H1 (cell line): ENCODE data around the gene ADRA2B. TPM values are rescaled to one million over a fixed set of nuclear protein-coding genes. Genes with fewer than 3 reads are reported as not detected.

Experiments used
- CTCF ChIA-PET: fragments of 300-600 bp; sonication (Branson Sonifier 250); formaldehyde crosslinking; loops from one replicate; lab custom pipeline; 2021; ENCODE audit not compliant: partially characterized antibody; lab: Charles Lee
- POLR2A ChIA-PET: fragments of 300-600 bp; sonication (Branson Sonifier 250); formaldehyde crosslinking; loops from one replicate; lab custom pipeline; 2021; ENCODE audit warnings: inconsistent platforms; ENCODE audit not compliant: partially characterized antibody; lab: Charles Lee
- DNase-seq, 2 experiments: peaks; one replicate each; pipeline versions ENCODE4 v3.0.0 to v3.0.0-alpha.2; 2010 to 2022; ENCODE audit warnings: low spot score in 2 of 2, low read depth in 1 of 2, mixed read lengths in 1 of 2
- FAIRE-seq: peaks from 2 replicates; lab custom pipeline; 2011; peaks lifted over from hg19 to GRCh38; lab: Jason Lieb, UNC
- H2AFZ ChIP-seq: 2 replicates; pipeline ENCODE4 v1.8.1; 2012; ENCODE audit warnings: low read length, inconsistent platforms
- H2AK5ac ChIP-seq: 2 replicates; pipeline ENCODE4 v1.6.1; 2013; ENCODE audit warnings: low read depth, low read length
- H2BK120ac ChIP-seq: replicated peaks from 2 replicates; pipeline ENCODE3; 2013; ENCODE audit warnings: low read depth, low read length, inconsistent platforms
- H2BK12ac ChIP-seq: 2 replicates; pipeline ENCODE4 v1.6.1; 2013; ENCODE audit warnings: low read depth, low read length
- H2BK15ac ChIP-seq: 2 replicates; pipeline ENCODE4 v1.6.1; 2013; ENCODE audit warnings: low read length
- H2BK20ac ChIP-seq: 2 replicates; pipeline ENCODE4 v1.6.1; 2013; ENCODE audit warnings: low read length
- H2BK5ac ChIP-seq: 2 replicates; pipeline ENCODE4 v1.6.1; 2013; ENCODE audit warnings: low read depth, low read length
- H3K14ac ChIP-seq: 2 replicates; pipeline ENCODE4 v1.6.1; 2013; ENCODE audit warnings: inconsistent platforms; ENCODE audit not compliant: insufficient read length
- H3K18ac ChIP-seq: 2 replicates; pipeline ENCODE4 v1.6.1; 2013; ENCODE audit warnings: low read length; ENCODE audit errors: extremely low read depth
- H3K23ac ChIP-seq: 2 replicates; pipeline ENCODE4 v1.6.1; 2013; ENCODE audit warnings: inconsistent platforms; ENCODE audit not compliant: insufficient read length
- H3K23me2 ChIP-seq: 2 replicates; pipeline ENCODE4 v1.6.1; 2013; ENCODE audit warnings: low read depth, low read length
- H3K27ac ChIP-seq: 2 replicates; pipeline ENCODE4 v1.6.1; 2011; ENCODE audit warnings: low read depth, low read length, inconsistent platforms
- H3K27me3 ChIP-seq, 4 experiments: replicated peaks in 1 of 4; 1 replicate in 1 of 4; 2 replicates in 3 of 4; pipeline versions ENCODE4 v1.6.1 to v1.8.1; 2011 to 2013; ENCODE audit warnings: low read length in 3 of 4, mild to moderate bottlenecking in 3 of 4, inconsistent platforms in 2 of 4, mixed read lengths in 2 of 4, moderate library complexity in 1 of 4; ENCODE audit not compliant: control insufficient read depth in 3 of 4, insufficient read depth in 3 of 4; ENCODE audit errors: extremely low read depth in 1 of 4
- H3K36me3 ChIP-seq, 4 experiments: 2 replicates each; pipeline versions ENCODE4 v1.6.1 to v1.8.1; 2011 to 2013; ENCODE audit warnings: mild to moderate bottlenecking in 4 of 4, low read length in 3 of 4, moderate library complexity in 2 of 4, control low read depth in 1 of 4, inconsistent platforms in 1 of 4; ENCODE audit not compliant: insufficient read depth in 4 of 4, control insufficient read depth in 2 of 4
- H3K4ac ChIP-seq: replicated peaks from 2 replicates; pipeline ENCODE3; 2013; ENCODE audit warnings: low read length, low read depth, mixed read lengths, inconsistent platforms; ENCODE audit not compliant: insufficient read length
- H3K4me1 ChIP-seq, 4 experiments: replicated peaks in 1 of 4; 1 replicate in 1 of 4; 2 replicates in 3 of 4; pipeline versions ENCODE4 v1.6.1 to v1.8.1; 2011 to 2013; ENCODE audit warnings: low read length in 3 of 4, inconsistent platforms in 2 of 4, mixed read lengths in 1 of 4; ENCODE audit not compliant: insufficient read depth in 4 of 4, control insufficient read depth in 3 of 4
- H3K4me2 ChIP-seq, 2 experiments: 2 replicates each; pipeline versions ENCODE4 v1.6.1 to v1.8.1; 2011 to 2013; ENCODE audit warnings: low read depth in 2 of 2, low read length in 2 of 2, control low read depth in 1 of 2, inconsistent platforms in 1 of 2, mild to moderate bottlenecking in 1 of 2; ENCODE audit not compliant: insufficient read depth in 1 of 2
- H3K4me3 ChIP-seq, 4 experiments: fragments of 200-600, 300-600 bp in 1 of 4; sonication (generic), shearing (Covaris generic), sonication (Bioruptor Twin) in 1 of 4; 2 replicates each; pipeline versions ENCODE4 v1.5.1 to v1.8.1; 2011 to 2016; ENCODE audit warnings: low read length in 4 of 4, low read depth in 3 of 4, control low read depth in 2 of 4, inconsistent platforms in 2 of 4, mild to moderate bottlenecking in 2 of 4, mixed read lengths in 1 of 4, moderate library complexity in 1 of 4; ENCODE audit not compliant: insufficient read depth in 2 of 4; ENCODE audit errors: extremely low read depth in 1 of 4
- H3K56ac ChIP-seq: replicated peaks from 2 replicates; pipeline ENCODE3; 2013; ENCODE audit warnings: low read depth, mild to moderate bottlenecking, mixed read lengths, low read length, inconsistent platforms; ENCODE audit not compliant: insufficient read length
- H3K79me1 ChIP-seq: 2 replicates; pipeline ENCODE4 v1.6.1; 2013; ENCODE audit warnings: low read depth, low read length, control low read depth
- H3K79me2 ChIP-seq, 2 experiments: 2 replicates each; pipeline versions ENCODE4 v1.6.1 to v1.8.1; 2012 to 2013; ENCODE audit warnings: low read length in 2 of 2, mild to moderate bottlenecking in 2 of 2, inconsistent platforms in 1 of 2; ENCODE audit not compliant: insufficient read depth in 2 of 2, control insufficient read depth in 1 of 2
- H3K9ac ChIP-seq, 4 experiments: replicated peaks in 1 of 4; 1 replicate in 1 of 4; 2 replicates in 3 of 4; pipeline versions ENCODE4 v1.6.1 to v1.8.1; 2011 to 2013; ENCODE audit warnings: low read depth in 3 of 4, low read length in 3 of 4, control low read depth in 2 of 4, mild to moderate bottlenecking in 2 of 4, moderate library complexity in 2 of 4, inconsistent platforms in 1 of 4; ENCODE audit errors: extremely low read depth in 1 of 4
- H3K9me3 ChIP-seq, 2 experiments: 2 replicates each; pipeline versions ENCODE4 v1.6.1 to v1.8.1; 2012 to 2013; ENCODE audit warnings: mild to moderate bottlenecking in 2 of 2, moderate library complexity in 2 of 2, control low read depth in 1 of 2, inconsistent platforms in 1 of 2, low read depth in 1 of 2, low read length in 1 of 2, mixed read lengths in 1 of 2; ENCODE audit not compliant: insufficient read depth in 2 of 2
- H4K20me1 ChIP-seq, 2 experiments: replicated peaks in 1 of 2; 2 replicates each; pipeline versions ENCODE3 to v1.8.1; 2011 to 2013; ENCODE audit warnings: inconsistent platforms in 2 of 2, low read length in 2 of 2, mild to moderate bottlenecking in 1 of 2; ENCODE audit not compliant: insufficient read depth in 2 of 2, control insufficient read depth in 1 of 2
- H4K5ac ChIP-seq: 2 replicates; pipeline ENCODE4 v1.6.1; 2013; ENCODE audit warnings: low read length, low read depth, mixed read lengths, inconsistent platforms; ENCODE audit not compliant: insufficient read length
- H4K8ac ChIP-seq: 2 replicates; pipeline ENCODE4 v1.8.0; 2013; ENCODE audit warnings: mild to moderate bottlenecking, moderate library complexity, low read length, inconsistent platforms; ENCODE audit not compliant: insufficient read depth; ENCODE audit errors: extremely low read depth
- H4K91ac ChIP-seq: replicated peaks from 2 replicates; pipeline ENCODE3; 2013; ENCODE audit warnings: low read length, mixed read lengths, inconsistent platforms; ENCODE audit not compliant: insufficient read length
- BACH1 ChIP-seq: IDR thresholded peaks from 2 replicates; pipeline ENCODE4 v1.6.1; 2012; ENCODE audit warnings: low read length, improper control_type of control experiment
- CEBPB ChIP-seq: IDR thresholded peaks from 2 replicates; pipeline ENCODE4 v1.6.1; 2012; ENCODE audit warnings: low read depth, low read length
- CTBP2 ChIP-seq: IDR thresholded peaks from 2 replicates; pipeline ENCODE4 v1.7.0; 2011; ENCODE audit warnings: borderline replicate concordance, mild to moderate bottlenecking, moderate library complexity, mixed read lengths, low read length; ENCODE audit not compliant: insufficient read depth, insufficient read length
- GTF2F1 ChIP-seq: IDR thresholded peaks from 2 replicates; pipeline ENCODE4 v1.6.1; 2012; ENCODE audit warnings: low read depth, low read length, improper control_type of control experiment, borderline replicate concordance
- JUN ChIP-seq: IDR thresholded peaks from 2 replicates; pipeline ENCODE4 v1.6.1; 2011; ENCODE audit warnings: low read depth, mild to moderate bottlenecking, improper control_type of control experiment, low read length
- MAX ChIP-seq: IDR thresholded peaks from 2 replicates; pipeline ENCODE4 v1.6.1; 2012; ENCODE audit warnings: inconsistent platforms
- TCF12 ChIP-seq: IDR thresholded peaks from 2 replicates; pipeline ENCODE4 v1.6.1; 2011; ENCODE audit warnings: low read depth, mild to moderate bottlenecking, low read length
- TEAD4 ChIP-seq: IDR thresholded peaks from 2 replicates; pipeline ENCODE4 v1.6.1; 2012; ENCODE audit warnings: low read depth, low read length, inconsistent platforms, mixed read lengths
- WGBS, 2 experiments: shearing (Covaris generic) in 1 of 2; methylation state at CpG; one replicate each; pipeline versions ENCODE4 v1.1.6 to v1.1.7; 2013 to 2015; ENCODE audit warnings: low lambda C conversion rate in 2 of 2, mixed read lengths in 2 of 2, inconsistent platforms in 1 of 2, low coverage in 1 of 2, missing lambda C conversion rate in 1 of 2; ENCODE audit not compliant: insufficient replicate concordance in 2 of 2, insufficient coverage in 1 of 2, insufficient read length in 1 of 2; ENCODE audit errors: extremely low coverage in 1 of 2, missing lambda C conversion rate in 1 of 2; 5-methylcytosine and 5-hydroxymethylcytosine counted together
- polyA plus RNA-seq, 7 experiments: library from polyadenylated mRNA; depleted of rRNA in 3 of 7; stranded (reverse) in 5 of 7; unstranded in 2 of 7; fragments of >200 nt in 5 of 7; fragments of 200-250 nt in 2 of 7; gene quantifications; 1 replicate in 5 of 7; 2 replicates in 1 of 7; 4 replicates in 1 of 7; pipeline versions ENCODE4 v1.2.1 to v1.2.3, GENCODE V29; 2011 to 2013; ENCODE audit warnings: missing spikeins in 2 of 7, mixed read lengths in 2 of 7
- total RNA-seq: library from RNA; stranded (reverse); fragmentation: NEBNext Ultra II Directional; extraction: Animal tissue kit (Norgen Biotek cat#: 25700); gene quantifications from 2 replicates; pipeline ENCODE4 v1.2.1, GENCODE V29; 2021
- TF ChIP-seq, protein P1 (sequence below): IDR thresholded peaks from 2 replicates; pipeline ENCODE4 v1.6.1; 2011; ENCODE audit warnings: low read length, improper control_type of control experiment

ADRA2B gene
- total and polyA plus RNA-seq, 2 of the 8 experiments (the other 6 are each of a cell fraction or from before 2014, with no cell fraction given): 5.8 to 6.5 TPM

GRCh38 chr2:96158554-96158940 is 42.2 kb upstream of the ADRA2B start:
- peak overlapping the region; percentile 47 for H4K91ac ChIP-seq
- H3K4me2 ChIP-seq: no peak overlapping the region
- H3K23ac ChIP-seq: no peak overlapping the region
- H2BK20ac ChIP-seq: no peak overlapping the region
- WGBS, 2 experiments: 88% methylated on average over 14 of the region's 14 CpGs; no CpG with 5 or more reads in 1 of the 2 experiments
- no peak overlapping the region; the same call in 1 of the 2 replicates for H3K18ac ChIP-seq
- no peaks in the 10 kb centered on the region for H3K9me3 ChIP-seq
- no peaks in the 10 kb centered on the region for H4K20me1 ChIP-seq
- TF ChIP-seq, protein P1, sequence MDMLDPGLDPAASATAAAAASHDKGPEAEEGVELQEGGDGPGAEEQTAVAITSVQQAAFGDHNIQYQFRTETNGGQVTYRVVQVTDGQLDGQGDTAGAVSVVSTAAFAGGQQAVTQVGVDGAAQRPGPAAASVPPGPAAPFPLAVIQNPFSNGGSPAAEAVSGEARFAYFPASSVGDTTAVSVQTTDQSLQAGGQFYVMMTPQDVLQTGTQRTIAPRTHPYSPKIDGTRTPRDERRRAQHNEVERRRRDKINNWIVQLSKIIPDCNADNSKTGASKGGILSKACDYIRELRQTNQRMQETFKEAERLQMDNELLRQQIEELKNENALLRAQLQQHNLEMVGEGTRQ: no peak
- TF ChIP-seq CTBP2 (no peak), TEAD4 (no peak), BACH1 (no peak), TCF12 (no peak), JUN (no peak), GTF2F1 (no peak), MAX (no peak), CEBPB (no peak)
- H2BK15ac ChIP-seq: no peak overlapping the region
- H2BK12ac ChIP-seq: no peak overlapping the region
- no peak overlapping the region for H3K4me3 ChIP-seq
- H3K4me1 ChIP-seq: peaks cover 0 to 4% (median 0%) of the 10 kb centered on the region in 4 experiments; a peak in 1 of 7 replicates
- no peak overlapping the region for H2AFZ ChIP-seq
- H2BK120ac ChIP-seq: no peak overlapping the region
- no peak for FAIRE-seq
- H3K14ac ChIP-seq: no peak overlapping the region
- no peak overlapping the region for H4K5ac ChIP-seq
- no peaks in the 10 kb centered on the region for H3K27me3 ChIP-seq
- H4K8ac ChIP-seq: no peak overlapping the region
- no peak overlapping the region for H3K4ac ChIP-seq
- H3K23me2 ChIP-seq: no peaks in the 10 kb centered on the region
- ChIA-PET POLR2A (interaction anchor here (0.7 kb wide), 1 partner anchor 14 kb away, joined by 3 read pairs; the partner anchor contains the start of gene DUSP2), CTCF (interaction anchor here (0.8 to 2.9 kb wide), 8 partner anchors 8 to 136 kb away, joined by 3 to 15 read pairs (median 6); partner anchors contain the start of genes ADRA2B and ASTL)
- DNase-seq: no peak
- no peak overlapping the region for H2AK5ac ChIP-seq
- no peak overlapping the region for H3K9ac ChIP-seq
- no peak overlapping the region for H3K56ac ChIP-seq
- no peaks in the 10 kb centered on the region for H3K79me2 ChIP-seq
- H3K79me1 ChIP-seq: no peaks in the 10 kb centered on the region
- H3K27ac ChIP-seq: no peak overlapping the region
- H2BK5ac ChIP-seq: 0 out of 2 replicates have a peak overlapping the region, but pooled peaks have one; percentile 16
- no peaks in the 10 kb centered on the region for H3K36me3 ChIP-seq
